ENCODE results near the gene FUZ. TPM values are rescaled to one million over a fixed set of nuclear protein-coding genes. Genes with fewer than 3 reads are reported as not detected.

The FUZ gene
- total RNA-seq, 1 donor, result 29.7 TPM

DNA sequence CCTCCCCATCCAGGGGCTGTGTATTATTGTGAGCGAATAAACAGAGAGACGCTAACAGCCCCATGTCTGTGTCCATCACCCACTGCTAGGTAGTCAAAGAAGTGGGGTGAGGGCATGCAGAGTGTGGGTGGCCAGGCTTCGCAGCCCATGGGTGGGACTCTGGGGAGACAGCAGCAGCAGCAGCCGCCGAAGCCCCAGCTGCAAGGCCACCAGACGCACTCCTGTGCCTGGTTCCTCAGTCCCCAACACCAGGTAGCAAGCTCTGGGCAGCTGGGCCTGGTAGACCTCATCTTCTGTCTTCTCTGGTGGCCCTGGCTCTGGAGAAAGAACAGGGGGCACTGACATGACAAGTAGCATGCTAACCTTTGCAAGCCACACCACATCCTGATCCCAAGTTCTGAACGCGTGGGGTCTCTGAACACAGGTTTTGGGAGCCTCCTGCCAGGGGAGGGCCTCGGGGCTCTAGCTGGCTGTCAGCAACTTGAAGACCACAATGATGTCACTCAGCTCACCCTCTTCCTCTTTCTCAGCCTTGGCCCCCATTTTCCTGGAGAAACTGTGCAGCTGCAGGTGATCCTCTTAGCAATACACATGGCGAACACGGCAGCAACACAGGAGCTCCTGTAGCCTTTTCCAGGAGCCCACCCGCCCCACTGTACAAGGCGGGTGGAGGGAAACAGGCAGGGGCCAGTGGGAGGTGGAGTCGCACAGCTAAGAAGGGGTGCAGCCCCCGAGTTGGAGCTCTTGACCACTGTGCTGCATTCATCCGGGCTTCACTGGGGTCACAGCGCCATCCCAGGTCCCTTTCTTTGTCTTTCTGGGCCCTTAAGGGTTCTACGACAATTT is 5.8 kb downstream of the FUZ start:
- no peak overlapping the region for H2AFZ ChIP-seq (ENCODE audit: low read length)
- H3K36me3 ChIP-seq (ENCODE audit: insufficient read depth, low read length), result peaks cover 35% of the 10 kb centered on the region
- TF ChIP-seq, protein P1, sequence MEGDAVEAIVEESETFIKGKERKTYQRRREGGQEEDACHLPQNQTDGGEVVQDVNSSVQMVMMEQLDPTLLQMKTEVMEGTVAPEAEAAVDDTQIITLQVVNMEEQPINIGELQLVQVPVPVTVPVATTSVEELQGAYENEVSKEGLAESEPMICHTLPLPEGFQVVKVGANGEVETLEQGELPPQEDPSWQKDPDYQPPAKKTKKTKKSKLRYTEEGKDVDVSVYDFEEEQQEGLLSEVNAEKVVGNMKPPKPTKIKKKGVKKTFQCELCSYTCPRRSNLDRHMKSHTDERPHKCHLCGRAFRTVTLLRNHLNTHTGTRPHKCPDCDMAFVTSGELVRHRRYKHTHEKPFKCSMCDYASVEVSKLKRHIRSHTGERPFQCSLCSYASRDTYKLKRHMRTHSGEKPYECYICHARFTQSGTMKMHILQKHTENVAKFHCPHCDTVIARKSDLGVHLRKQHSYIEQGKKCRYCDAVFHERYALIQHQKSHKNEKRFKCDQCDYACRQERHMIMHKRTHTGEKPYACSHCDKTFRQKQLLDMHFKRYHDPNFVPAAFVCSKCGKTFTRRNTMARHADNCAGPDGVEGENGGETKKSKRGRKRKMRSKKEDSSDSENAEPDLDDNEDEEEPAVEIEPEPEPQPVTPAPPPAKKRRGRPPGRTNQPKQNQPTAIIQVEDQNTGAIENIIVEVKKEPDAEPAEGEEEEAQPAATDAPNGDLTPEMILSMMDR (IDR thresholded peaks at IDR 0.05; ENCODE audit: extremely low read depth, low read depth, low read length), result no peak
- H3K4me1 ChIP-seq (ENCODE audit: insufficient read depth, low read length), result peaks cover 5% of the 10 kb centered on the region
- H3K79me2 ChIP-seq (ENCODE audit: insufficient read depth, low read length), result no peaks in the 10 kb centered on the region
- no peak overlapping the region for H3K4me3 ChIP-seq (ENCODE audit: insufficient read depth, low read length)
- no peak overlapping the region for H3K4me2 ChIP-seq (ENCODE audit: insufficient read depth, low read length)
- H3K27me3 ChIP-seq (ENCODE audit: insufficient read depth, low read length), result no peaks in the 10 kb centered on the region
- peak; percentile 68 for DNase-seq (ENCODE audit: insufficient read length, low spot score, missing footprints)
- H4K20me1 ChIP-seq (ENCODE audit: insufficient read depth, low read length), result peaks cover 2% of the 10 kb centered on the region
- H3K9me3 ChIP-seq (ENCODE audit: low read depth, low read length), result no peaks in the 10 kb centered on the region
- no peak overlapping the region for H3K27ac ChIP-seq (ENCODE audit: low read depth, low read length)

DNA sequence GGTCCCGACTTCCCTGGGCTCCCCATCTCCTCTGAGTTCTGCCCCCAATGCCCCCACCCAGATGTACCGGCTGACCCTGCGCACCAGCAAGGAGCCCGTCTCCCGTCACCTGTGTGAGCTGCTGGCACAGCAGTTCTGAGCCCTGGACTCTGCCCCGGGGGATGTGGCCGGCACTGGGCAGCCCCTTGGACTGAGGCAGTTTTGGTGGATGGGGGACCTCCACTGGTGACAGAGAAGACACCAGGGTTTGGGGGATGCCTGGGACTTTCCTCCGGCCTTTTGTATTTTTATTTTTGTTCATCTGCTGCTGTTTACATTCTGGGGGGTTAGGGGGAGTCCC is 6.5 kb downstream of the FUZ start:
- peaks cover 35% of the 10 kb centered on the region for H3K36me3 ChIP-seq (ENCODE audit: insufficient read depth, low read length)
- H4K20me1 ChIP-seq (ENCODE audit: insufficient read depth, low read length), result peaks cover 2% of the 10 kb centered on the region
- no peak overlapping the region for H3K4me2 ChIP-seq (ENCODE audit: insufficient read depth, low read length)
- TF ChIP-seq, protein P1 (IDR thresholded peaks at IDR 0.05; ENCODE audit: extremely low read depth, low read depth, low read length), result no peak
- no peaks in the 10 kb centered on the region for H3K79me2 ChIP-seq (ENCODE audit: insufficient read depth, low read length)
- peak; percentile 68 for DNase-seq (ENCODE audit: insufficient read length, low spot score, missing footprints)
- H3K27me3 ChIP-seq (ENCODE audit: insufficient read depth, low read length), result no peaks in the 10 kb centered on the region
- no peak overlapping the region for H3K4me3 ChIP-seq (ENCODE audit: insufficient read depth, low read length)
- peaks cover 7% of the 10 kb centered on the region for H3K4me1 ChIP-seq (ENCODE audit: insufficient read depth, low read length)
- H3K27ac ChIP-seq (ENCODE audit: low read depth, low read length), result no peak overlapping the region
- no peak overlapping the region for H2AFZ ChIP-seq (ENCODE audit: low read length)
- H3K9me3 ChIP-seq (ENCODE audit: low read depth, low read length), result no peaks in the 10 kb centered on the region

DNA sequence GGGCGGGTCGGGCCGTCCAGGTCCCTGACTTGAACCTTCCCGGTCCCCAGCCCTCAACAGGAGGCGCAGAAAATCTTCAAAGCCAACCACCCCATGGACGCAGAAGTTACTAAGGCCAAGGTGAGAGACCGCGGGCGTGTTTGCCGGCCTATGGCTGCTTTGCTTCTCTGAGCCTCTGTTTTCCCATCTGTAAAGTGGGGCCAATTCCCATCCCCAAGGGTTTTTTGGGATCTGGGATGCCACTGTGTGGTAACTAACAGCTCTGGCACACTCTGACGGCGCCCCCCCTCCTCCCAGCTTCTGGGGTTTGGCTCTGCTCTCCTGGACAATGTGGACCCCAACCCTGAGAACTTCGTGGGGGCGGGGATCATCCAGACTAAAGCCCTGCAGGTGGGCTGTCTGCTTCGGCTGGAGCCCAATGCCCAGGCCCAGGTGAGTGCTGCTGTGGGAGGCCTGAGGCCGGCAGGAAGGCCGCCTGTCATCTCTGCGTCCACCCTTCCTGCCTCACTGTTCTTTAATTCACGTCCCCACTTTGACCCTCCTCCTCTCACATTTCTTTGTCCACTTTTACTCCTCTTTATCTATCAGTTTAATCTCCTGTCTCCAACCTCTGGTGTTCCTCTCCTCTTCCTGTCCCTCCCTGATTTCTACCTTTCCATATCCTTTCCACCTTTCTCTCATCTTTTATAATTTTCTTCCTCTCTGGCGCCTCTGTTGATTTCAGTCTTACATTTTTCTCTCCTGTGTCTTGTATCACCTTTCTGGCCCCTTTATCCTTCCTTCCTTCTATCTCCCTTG is 7.1 kb downstream of the FUZ start:
- TF ChIP-seq, protein P1 (IDR thresholded peaks at IDR 0.05; ENCODE audit: extremely low read depth, low read depth, low read length), result no peak
- Histone ChIP-seq H3K9me3 (ENCODE audit: low read depth, low read length) (no peaks in the 10 kb centered on the region), H2AFZ (ENCODE audit: low read length) (no peak overlapping the region), H3K4me1 (ENCODE audit: insufficient read depth, low read length) (peaks cover 7% of the 10 kb centered on the region), H3K4me3 (ENCODE audit: insufficient read depth, low read length) (no peak overlapping the region), H3K79me2 (ENCODE audit: insufficient read depth, low read length) (no peaks in the 10 kb centered on the region), H3K27ac (ENCODE audit: low read depth, low read length) (no peak overlapping the region), H4K20me1 (ENCODE audit: insufficient read depth, low read length) (peaks cover 2% of the 10 kb centered on the region), H3K36me3 (ENCODE audit: insufficient read depth, low read length) (peaks cover 37% of the 10 kb centered on the region), H3K4me2 (ENCODE audit: insufficient read depth, low read length) (no peak overlapping the region), H3K27me3 (ENCODE audit: insufficient read depth, low read length) (no peaks in the 10 kb centered on the region)
- DNase-seq (ENCODE audit: insufficient read length, low spot score, missing footprints), result peak; percentile 57

DNA sequence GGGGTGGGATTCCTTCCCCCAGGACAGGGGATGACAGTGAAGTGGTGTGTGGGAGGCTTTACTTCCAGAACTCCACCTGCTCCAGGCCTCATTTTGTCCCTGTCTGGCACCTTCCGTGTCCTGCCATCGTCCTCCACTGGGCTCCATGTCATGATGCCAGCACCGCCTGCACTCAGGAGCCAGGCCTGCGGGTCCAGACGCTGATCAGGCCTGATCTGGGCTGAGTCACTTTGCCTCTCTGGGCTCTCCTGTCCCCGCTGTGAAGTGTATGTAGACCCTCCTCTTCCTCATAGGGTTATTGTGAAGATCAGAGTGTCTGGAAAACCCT is 9.6 kb downstream of the FUZ start:
- TF ChIP-seq, protein P1 (IDR thresholded peaks at IDR 0.05; ENCODE audit: extremely low read depth, low read depth, low read length), result no peak
- no peak overlapping the region for H2AFZ ChIP-seq (ENCODE audit: low read length)
- no peaks in the 10 kb centered on the region for H3K27me3 ChIP-seq (ENCODE audit: insufficient read depth, low read length)
- no peaks in the 10 kb centered on the region for H3K9me3 ChIP-seq (ENCODE audit: low read depth, low read length)
- H3K4me3 ChIP-seq (ENCODE audit: insufficient read depth, low read length), result no peak overlapping the region
- H3K4me1 ChIP-seq (ENCODE audit: insufficient read depth, low read length), result peaks cover 3% of the 10 kb centered on the region
- H3K27ac ChIP-seq (ENCODE audit: low read depth, low read length), result no peak overlapping the region
- peaks cover 5% of the 10 kb centered on the region for H4K20me1 ChIP-seq (ENCODE audit: insufficient read depth, low read length)
- peak; percentile 56 for DNase-seq (ENCODE audit: insufficient read length, low spot score, missing footprints)
- H3K4me2 ChIP-seq (ENCODE audit: insufficient read depth, low read length), result no peak overlapping the region
- H3K36me3 ChIP-seq (ENCODE audit: insufficient read depth, low read length), result peaks cover 61% of the 10 kb centered on the region
- H3K79me2 ChIP-seq (ENCODE audit: insufficient read depth, low read length), result no peaks in the 10 kb centered on the region
